ENCODE data around the gene FCHSD2. TPM values are rescaled to one million over a fixed set of nuclear protein-coding genes. Genes with fewer than 3 reads are reported as not detected.
"Not testable (repeated sequence)": the region's sequence is repeated elsewhere in the genome, so short reads cannot be mapped to it uniquely, and the experiment has no call there.

FCHSD2 gene
- polyA plus RNA-seq, 3 donors: 14.5 to 43.5 (median 16.6) TPM

GRCh38 chr11:72807021-72807693 is 335.0 kb downstream of the FCHSD2 start:
- peaks cover 83 to 86% of the 10 kb centered on the region in 2 donors for H3K4me1 ChIP-seq (ENCODE audit: control insufficient read depth in 1 of 2, insufficient read depth in 2 of 2, low read length in 2 of 2)
- H2AFZ ChIP-seq (ENCODE audit: insufficient read depth, low read depth, low read length, poor library complexity, severe bottlenecking): no peak overlapping the region
- Mint-ChIP-seq H3K4me1 (peaks cover 66% of the 10 kb centered on the region), H3K36me3 (peaks cover 34 to 60% of the 10 kb centered on the region in 2 donors), H3K9me3 (peaks cover 0 to 8% (median 2%) of the 10 kb centered on the region in 7 donors), H3K27me3 (ENCODE audit: low read depth in 3 of 3) (no peaks in the 10 kb centered on the region), H3K4me3 (peak overlapping the region; percentile 43 to 64), H3K27ac (peak overlapping the region; percentile 94 to 99 (median 98))
- H4K20me1 ChIP-seq (ENCODE audit: insufficient read depth, low read length): peaks cover 4% of the 10 kb centered on the region
- peak overlapping the region; percentile 96 to 98 for H3K27ac ChIP-seq (ENCODE audit: low read depth in 1 of 2, low read length in 2 of 2)
- no peaks in the 10 kb centered on the region for H3K27me3 ChIP-seq (ENCODE audit: control insufficient read depth in 2 of 2, insufficient read depth in 2 of 2, low read length in 2 of 2)
- H3K79me2 ChIP-seq (ENCODE audit: insufficient read depth, low read length): peaks cover 53% of the 10 kb centered on the region
- H3K9me3 ChIP-seq (replicated peaks in 1 of 2; ENCODE audit: control insufficient read depth in 1 of 2, insufficient read depth in 1 of 2, low read length in 2 of 2): no peaks in the 10 kb centered on the region
- H3K36me3 ChIP-seq (replicated peaks in 1 of 2; ENCODE audit: control insufficient read depth in 1 of 2, insufficient read depth in 2 of 2, low read length in 2 of 2): peaks cover 12 to 20% of the 10 kb centered on the region in 2 donors
- TF ChIP-seq, protein P1, sequence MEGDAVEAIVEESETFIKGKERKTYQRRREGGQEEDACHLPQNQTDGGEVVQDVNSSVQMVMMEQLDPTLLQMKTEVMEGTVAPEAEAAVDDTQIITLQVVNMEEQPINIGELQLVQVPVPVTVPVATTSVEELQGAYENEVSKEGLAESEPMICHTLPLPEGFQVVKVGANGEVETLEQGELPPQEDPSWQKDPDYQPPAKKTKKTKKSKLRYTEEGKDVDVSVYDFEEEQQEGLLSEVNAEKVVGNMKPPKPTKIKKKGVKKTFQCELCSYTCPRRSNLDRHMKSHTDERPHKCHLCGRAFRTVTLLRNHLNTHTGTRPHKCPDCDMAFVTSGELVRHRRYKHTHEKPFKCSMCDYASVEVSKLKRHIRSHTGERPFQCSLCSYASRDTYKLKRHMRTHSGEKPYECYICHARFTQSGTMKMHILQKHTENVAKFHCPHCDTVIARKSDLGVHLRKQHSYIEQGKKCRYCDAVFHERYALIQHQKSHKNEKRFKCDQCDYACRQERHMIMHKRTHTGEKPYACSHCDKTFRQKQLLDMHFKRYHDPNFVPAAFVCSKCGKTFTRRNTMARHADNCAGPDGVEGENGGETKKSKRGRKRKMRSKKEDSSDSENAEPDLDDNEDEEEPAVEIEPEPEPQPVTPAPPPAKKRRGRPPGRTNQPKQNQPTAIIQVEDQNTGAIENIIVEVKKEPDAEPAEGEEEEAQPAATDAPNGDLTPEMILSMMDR (IDR thresholded peaks at IDR 0.05): no peak
- 0% methylated on average over 1 of the region's 5 CpGs for WGBS (ENCODE audit: insufficient coverage)
- H3K9ac ChIP-seq (ENCODE audit: insufficient read depth, low read length, poor library complexity, severe bottlenecking): peak overlapping the region; percentile 67
- peak overlapping the region; percentile 16 to 54 (median 19) for H3K4me3 ChIP-seq (replicated peaks in 1 of 3; ENCODE audit: low read depth in 2 of 3, low read length in 3 of 3)
- peak; percentile 77 to 93 (median 85) for DNase-seq
- intact Hi-C loops (cut with micrococcal nuclease): no loop called here
- peak overlapping the region; percentile 100 for H3K4me2 ChIP-seq (replicated peaks; ENCODE audit: extremely low read depth, low read length, poor library complexity, severe bottlenecking)

- peaks cover 30 to 57% of the 10 kb centered on the region in 2 donors for H3K36me3 Mint-ChIP-seq
- Histone ChIP-seq H3K4me3 (replicated peaks in 1 of 3; ENCODE audit: low read depth in 2 of 3, low read length in 3 of 3) (peak overlapping the region in 1 of 3 experiments; percentile 35), H3K79me2 (ENCODE audit: insufficient read depth, low read length) (peaks cover 45% of the 10 kb centered on the region), H3K4me2 (replicated peaks; ENCODE audit: extremely low read depth, low read length, poor library complexity, severe bottlenecking) (peak overlapping the region; percentile 100), H3K9ac (ENCODE audit: insufficient read depth, low read length, poor library complexity, severe bottlenecking) (peak overlapping the region; percentile 24), H3K27ac (ENCODE audit: low read depth in 1 of 2, low read length in 2 of 2) (peak overlapping the region; percentile 96 to 98), H3K36me3 (replicated peaks in 1 of 2; ENCODE audit: control insufficient read depth in 1 of 2, insufficient read depth in 2 of 2, low read length in 2 of 2) (peaks cover 13 to 23% of the 10 kb centered on the region in 2 donors), H3K4me1 (ENCODE audit: control insufficient read depth in 1 of 2, insufficient read depth in 2 of 2, low read length in 2 of 2) (peaks cover 77 to 78% of the 10 kb centered on the region in 2 donors)
- peaks cover 61% of the 10 kb centered on the region for H3K4me1 Mint-ChIP-seq
- H2AFZ ChIP-seq (ENCODE audit: insufficient read depth, low read depth, low read length, poor library complexity, severe bottlenecking); intact Hi-C loops (cut with micrococcal nuclease); H3K9me3 Mint-ChIP-seq; H3K27me3 ChIP-seq (ENCODE audit: control insufficient read depth in 2 of 2, insufficient read depth in 2 of 2, low read length in 2 of 2); H4K20me1 ChIP-seq (ENCODE audit: insufficient read depth, low read length); H3K27me3 Mint-ChIP-seq (ENCODE audit: low read depth in 3 of 3); H3K9me3 ChIP-seq (replicated peaks in 1 of 2; ENCODE audit: control insufficient read depth in 1 of 2, insufficient read depth in 1 of 2, low read length in 2 of 2); H3K4me3 Mint-ChIP-seq: not testable (repeated sequence)
- peak overlapping the region; percentile 94 to 99 (median 98) for H3K27ac Mint-ChIP-seq
- peak in 1 of 3 donors; percentile 23 for DNase-seq
- 14% methylated on average over 1 of the region's 1 CpG for WGBS (ENCODE audit: insufficient coverage)
Observed at GRCh38 chr11:72806378-72806777, 335.7 kb downstream of the FCHSD2 start.

Measured in CD14-positive monocyte (primary cell).